ENCODE measurements around the gene CREM.

Gene CREM

DNA sequence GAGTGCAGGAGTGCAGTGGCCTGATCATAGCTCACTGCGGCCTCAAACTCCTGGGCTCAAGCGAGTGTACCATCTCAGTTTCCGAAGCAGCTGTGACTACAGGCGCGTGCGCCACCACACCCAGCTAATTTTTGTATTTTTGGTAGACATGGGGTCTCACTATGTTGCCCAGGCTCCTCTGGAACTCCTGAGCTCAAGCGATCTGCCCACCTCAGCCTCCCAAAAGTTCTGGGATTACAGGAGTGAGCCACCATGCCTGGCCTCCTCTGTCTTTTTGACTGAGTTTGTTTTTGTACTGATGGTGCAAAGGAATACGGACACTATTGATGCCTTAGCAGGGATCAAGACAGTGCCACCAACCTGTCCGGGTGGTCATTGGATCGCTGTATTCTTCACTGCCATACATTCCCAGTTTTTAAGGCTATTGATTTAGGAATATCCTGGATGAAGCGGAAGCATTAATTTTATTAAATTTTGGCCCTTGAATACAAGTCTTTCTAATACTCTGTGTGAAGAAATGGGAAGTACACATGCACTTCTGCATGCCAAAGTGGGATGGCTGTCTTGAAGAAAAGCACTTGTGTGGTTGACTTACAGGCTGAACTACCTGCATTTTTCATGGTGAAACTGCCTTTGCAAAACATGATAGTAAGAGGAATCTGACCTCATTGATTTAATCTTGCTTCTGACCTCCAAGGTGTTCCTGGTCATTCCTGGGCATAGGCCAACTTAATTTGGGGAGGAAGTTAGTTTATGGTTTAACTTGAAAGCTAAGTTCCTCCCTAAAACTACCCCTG lies 34.5 kb upstream of the CREM start:
- TF ChIP-seq, protein P1, sequence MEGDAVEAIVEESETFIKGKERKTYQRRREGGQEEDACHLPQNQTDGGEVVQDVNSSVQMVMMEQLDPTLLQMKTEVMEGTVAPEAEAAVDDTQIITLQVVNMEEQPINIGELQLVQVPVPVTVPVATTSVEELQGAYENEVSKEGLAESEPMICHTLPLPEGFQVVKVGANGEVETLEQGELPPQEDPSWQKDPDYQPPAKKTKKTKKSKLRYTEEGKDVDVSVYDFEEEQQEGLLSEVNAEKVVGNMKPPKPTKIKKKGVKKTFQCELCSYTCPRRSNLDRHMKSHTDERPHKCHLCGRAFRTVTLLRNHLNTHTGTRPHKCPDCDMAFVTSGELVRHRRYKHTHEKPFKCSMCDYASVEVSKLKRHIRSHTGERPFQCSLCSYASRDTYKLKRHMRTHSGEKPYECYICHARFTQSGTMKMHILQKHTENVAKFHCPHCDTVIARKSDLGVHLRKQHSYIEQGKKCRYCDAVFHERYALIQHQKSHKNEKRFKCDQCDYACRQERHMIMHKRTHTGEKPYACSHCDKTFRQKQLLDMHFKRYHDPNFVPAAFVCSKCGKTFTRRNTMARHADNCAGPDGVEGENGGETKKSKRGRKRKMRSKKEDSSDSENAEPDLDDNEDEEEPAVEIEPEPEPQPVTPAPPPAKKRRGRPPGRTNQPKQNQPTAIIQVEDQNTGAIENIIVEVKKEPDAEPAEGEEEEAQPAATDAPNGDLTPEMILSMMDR (IDR thresholded peaks at IDR 0.05; ENCODE audit: low read depth, low read length), result no peak
- no peak for DNase-seq (ENCODE audit: extremely low read depth, low read depth)

DNA sequence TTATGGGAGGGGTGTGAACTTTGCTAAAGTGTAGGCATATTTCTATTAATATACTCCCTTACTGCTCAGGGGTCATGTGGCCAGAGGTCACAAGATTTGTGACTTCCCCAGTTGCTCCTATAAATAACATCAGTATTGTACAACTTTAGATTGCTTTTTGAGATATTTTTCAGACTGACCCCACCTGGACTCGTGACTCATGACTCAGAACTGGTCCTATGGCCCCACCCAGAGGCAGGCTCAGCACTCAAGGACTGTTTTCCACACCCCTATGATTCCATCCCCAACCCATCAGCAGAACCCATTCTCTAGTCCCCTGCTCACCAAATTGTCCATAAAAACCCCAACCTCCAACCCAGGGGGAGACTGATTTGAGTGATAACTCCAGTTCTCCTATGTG lies 33.8 kb upstream of the CREM start:
- no peak for DNase-seq (ENCODE audit: extremely low read depth, low read depth)

DNA sequence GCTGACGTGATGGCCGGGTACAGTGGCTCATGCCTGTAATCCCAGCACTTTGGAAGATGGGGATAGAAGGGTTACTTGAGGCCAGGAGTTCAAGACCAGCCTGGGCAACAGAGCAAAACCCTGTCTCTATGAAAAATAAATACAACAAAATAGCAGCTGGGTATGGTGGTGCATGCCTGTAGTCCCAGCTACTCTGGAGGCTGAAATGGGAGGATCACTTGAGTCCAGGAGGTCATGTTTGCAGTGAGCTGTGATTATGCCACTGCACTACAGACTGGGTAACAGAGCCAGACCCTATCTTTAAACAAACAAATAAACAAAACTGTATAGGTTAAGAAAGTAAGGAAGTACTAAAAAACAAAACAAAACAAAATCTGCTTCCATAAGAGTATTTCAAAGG lies 30.3 kb upstream of the CREM start:
- no peak for DNase-seq (ENCODE audit: extremely low read depth, low read depth)

More for the DNA sequence above, 33.8 kb upstream of the CREM start:
- TF ChIP-seq, protein P1 (IDR thresholded peaks at IDR 0.05; ENCODE audit: low read depth, low read length), result no peak

DNA sequence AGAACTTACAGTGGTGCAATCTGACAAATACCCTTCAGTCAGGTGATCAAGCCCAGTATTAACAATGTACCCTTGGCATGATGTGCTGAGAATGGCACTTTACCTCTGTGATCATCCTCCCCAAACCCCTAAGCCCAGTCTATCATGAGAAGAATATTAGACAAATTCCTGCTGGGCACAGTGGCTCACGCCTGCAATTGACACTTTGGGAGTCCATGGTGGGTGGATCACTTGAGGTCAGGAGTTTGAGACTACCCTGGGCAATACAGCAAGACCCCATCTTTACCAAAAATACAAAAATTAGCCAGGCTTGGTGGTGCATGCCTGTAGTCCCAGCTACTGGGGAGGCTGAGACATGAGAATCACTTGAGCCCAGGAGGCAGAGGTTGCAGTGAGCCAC lies 29.1 kb upstream of the CREM start:
- TF ChIP-seq, protein P1 (IDR thresholded peaks at IDR 0.05; ENCODE audit: low read depth, low read length), result no peak
- DNase-seq (ENCODE audit: extremely low read depth, low read depth), result no peak

More for the DNA sequence above, 30.3 kb upstream of the CREM start:
- TF ChIP-seq, protein P1 (IDR thresholded peaks at IDR 0.05; ENCODE audit: low read depth, low read length), result no peak

DNA sequence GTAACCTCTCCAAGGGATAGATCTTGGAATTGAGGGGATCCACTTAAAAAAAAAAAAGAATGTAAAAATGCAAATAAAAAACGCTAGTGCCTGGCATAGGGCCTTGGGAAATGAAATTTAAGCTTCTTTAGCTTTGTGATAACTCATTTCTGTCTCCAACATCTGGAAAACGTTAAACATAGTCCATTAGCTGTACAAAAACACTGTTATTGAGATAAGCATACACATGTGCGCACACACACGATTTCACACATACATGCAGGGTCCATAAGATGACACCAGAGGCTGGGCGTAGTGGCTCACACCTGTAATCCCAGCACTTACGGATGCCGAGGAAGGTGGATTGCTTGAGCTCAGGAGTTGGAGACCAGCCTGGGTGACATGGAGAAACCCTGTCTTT lies 22.8 kb upstream of the CREM start:
- TF ChIP-seq, protein P1 (IDR thresholded peaks at IDR 0.05; ENCODE audit: low read depth, low read length), result no peak
- DNase-seq (ENCODE audit: extremely low read depth, low read depth), result no peak

DNA sequence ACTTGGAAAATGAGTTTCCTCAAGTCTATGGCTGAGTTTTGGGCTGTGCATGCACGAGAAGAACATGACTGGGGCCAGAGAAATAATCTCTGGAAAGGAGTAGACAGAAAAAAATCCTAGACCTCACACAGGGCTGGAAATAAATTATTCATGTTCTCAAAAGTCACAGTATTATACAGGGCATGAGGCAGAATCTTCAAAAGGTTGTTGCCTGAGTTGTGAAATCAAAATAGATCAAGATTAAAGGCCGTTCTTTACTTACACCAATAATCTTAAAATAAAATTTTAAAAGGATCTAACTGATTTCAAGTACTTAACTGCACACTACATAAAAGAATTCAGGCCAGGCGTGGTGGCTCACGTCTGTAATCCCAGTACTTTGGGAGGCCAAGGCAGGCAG lies 14.1 kb upstream of the CREM start:
- DNase-seq (ENCODE audit: extremely low read depth, low read depth), result no peak
- TF ChIP-seq, protein P1 (IDR thresholded peaks at IDR 0.05; ENCODE audit: low read depth, low read length), result no peak

DNA sequence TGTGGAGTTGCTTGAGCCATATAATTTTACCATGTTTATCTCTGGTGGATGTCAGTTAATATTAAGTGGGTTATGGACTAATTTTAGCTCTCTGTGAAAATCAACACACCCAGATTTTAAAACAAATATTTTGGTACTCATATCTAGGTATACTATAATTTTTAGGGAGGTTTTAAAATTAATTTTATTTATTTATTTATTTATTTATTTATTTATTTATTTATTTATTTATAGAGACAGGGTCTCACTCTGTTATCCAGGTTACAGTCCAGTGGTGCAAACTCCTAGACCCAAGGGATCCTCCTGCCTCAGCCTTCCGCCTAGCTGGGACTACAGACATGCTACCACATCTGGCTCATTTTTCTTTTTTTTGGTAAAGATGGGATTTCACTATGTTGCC lies 7.3 kb upstream of the CREM start:
- TF ChIP-seq, protein P1 (IDR thresholded peaks at IDR 0.05; ENCODE audit: low read depth, low read length), result no peak
- DNase-seq (ENCODE audit: extremely low read depth, low read depth), result no peak

All from AG09319 (cell line).